HAP-1 (cell line): Measurements from ENCODE around the gene UROC1.
A peak's percentile ranks its signal among the peaks of the same experiment; 100 is the strongest.

ENCODE experiments used
- DNase-seq, 2 experiments: peaks; one replicate each; pipeline ENCODE4 v3.0.0-alpha.2; 2016 to 2020; ENCODE audit warnings: low spot score in 2 of 2
- H3K27me3 ChIP-seq: fragments of 250-450 bp; sonication (Bioruptor Pico); 2 replicates; pipeline ENCODE4 v1.5.1; 2020; ENCODE audit warnings: low read depth, mild to moderate bottlenecking, moderate library complexity
- H3K36me3 ChIP-seq: fragments of 250-450 bp; sonication (Bioruptor Pico); replicated peaks from 2 replicates; pipeline ENCODE4 v1.5.1; 2020; ENCODE audit warnings: mild to moderate bottlenecking
- H3K4me1 ChIP-seq: fragments of 250-450 bp; sonication (Bioruptor Pico); 2 replicates; pipeline ENCODE4 v1.5.1; 2020; ENCODE audit warnings: mild to moderate bottlenecking
- H3K4me3 ChIP-seq: fragments of 250-450 bp; sonication (Bioruptor Pico); 2 replicates; pipeline ENCODE4 v1.5.1; 2020; ENCODE audit warnings: mild to moderate bottlenecking, moderate library complexity
- H3K9me3 ChIP-seq: fragments of 250-450 bp; sonication (Bioruptor Pico); 2 replicates; pipeline ENCODE4 v1.5.1; 2020; ENCODE audit warnings: mild to moderate bottlenecking, moderate library complexity
- in situ Hi-C: fragments of 300-500 bp; cut with MboI; formaldehyde crosslinking; loops from 3 replicates; pipeline ENCODE4 v1.14.3; 2020; ENCODE audit warnings: low sequenced_read_pairs, inconsistent platforms, mixed read lengths

UROC1 gene

GRCh38 chr3:126522363-126522788 lies 4.8 kb upstream of the UROC1 start:
- no peaks in the 10 kb centered on the region for H3K9me3 ChIP-seq
- DNase-seq, result peak; percentile 28 to 76
- no peak overlapping the region for H3K4me3 ChIP-seq
- no peaks in the 10 kb centered on the region for H3K4me1 ChIP-seq
- H3K36me3 ChIP-seq, result no peaks in the 10 kb centered on the region
- no peaks in the 10 kb centered on the region for H3K27me3 ChIP-seq
- in situ Hi-C loops, result no loop called here

GRCh38 chr3:126521122-126521891 lies 3.7 kb upstream of the UROC1 start:
- no peaks in the 10 kb centered on the region for H3K27me3 ChIP-seq
- H3K36me3 ChIP-seq, result no peaks in the 10 kb centered on the region
- H3K4me3 ChIP-seq, result no peak overlapping the region
- in situ Hi-C loops, result no loop called here
- H3K9me3 ChIP-seq, result no peaks in the 10 kb centered on the region
- no peak for DNase-seq
- H3K4me1 ChIP-seq, result no peaks in the 10 kb centered on the region

GRCh38 chr3:126519506-126520455 lies 2.2 kb upstream of the UROC1 start:
- Histone ChIP-seq H3K36me3 (no peaks in the 10 kb centered on the region), H3K27me3 (no peaks in the 10 kb centered on the region), H3K4me1 (no peaks in the 10 kb centered on the region), H3K9me3 (no peaks in the 10 kb centered on the region), H3K4me3 (no peak overlapping the region)
- DNase-seq, result no peak
- in situ Hi-C loops, result no loop called here

GRCh38 chr3:126518779-126519177 lies 1.2 kb upstream of the UROC1 start:
- Histone ChIP-seq H3K4me1 (no peaks in the 10 kb centered on the region), H3K9me3 (no peaks in the 10 kb centered on the region), H3K27me3 (no peaks in the 10 kb centered on the region), H3K36me3 (no peaks in the 10 kb centered on the region), H3K4me3 (no peak overlapping the region)
- in situ Hi-C loops, result no loop called here
- DNase-seq, result no peak

GRCh38 chr3:126517986-126518778 lies 609 bp upstream of the UROC1 start:
- Histone ChIP-seq H3K4me3 (no peak overlapping the region), H3K36me3 (no peaks in the 10 kb centered on the region), H3K27me3 (no peaks in the 10 kb centered on the region), H3K9me3 (no peaks in the 10 kb centered on the region), H3K4me1 (no peaks in the 10 kb centered on the region)
- DNase-seq, result no peak
- in situ Hi-C loops, result no loop called here

GRCh38 chr3:126516936-126517290 lies 660 bp downstream of the UROC1 start:
- no peaks in the 10 kb centered on the region for H3K27me3 ChIP-seq
- H3K36me3 ChIP-seq, result no peaks in the 10 kb centered on the region
- no peaks in the 10 kb centered on the region for H3K9me3 ChIP-seq
- DNase-seq, result no peak
- in situ Hi-C loops, result no loop called here
- H3K4me3 ChIP-seq, result no peak overlapping the region
- no peaks in the 10 kb centered on the region for H3K4me1 ChIP-seq

- H3K27me3 ChIP-seq, result no peaks in the 10 kb centered on the region
- H3K4me3 ChIP-seq, result no peak overlapping the region
- DNase-seq, result no peak
- in situ Hi-C loops, result no loop called here
- H3K36me3 ChIP-seq, result no peaks in the 10 kb centered on the region
- no peaks in the 10 kb centered on the region for H3K9me3 ChIP-seq
- H3K4me1 ChIP-seq, result no peaks in the 10 kb centered on the region
Observed at GRCh38 chr3:126516152-126516935, 1.2 kb downstream of the UROC1 start.

GRCh38 chr3:126515066-126515706 lies 2.4 kb downstream of the UROC1 start:
- Histone ChIP-seq H3K27me3 (no peaks in the 10 kb centered on the region), H3K4me1 (no peaks in the 10 kb centered on the region), H3K9me3 (no peaks in the 10 kb centered on the region), H3K4me3 (no peak overlapping the region), H3K36me3 (no peaks in the 10 kb centered on the region)
- in situ Hi-C loops, result no loop called here
- DNase-seq, result no peak

- H3K4me3 ChIP-seq, result no peak overlapping the region
- in situ Hi-C loops, result no loop called here
- no peaks in the 10 kb centered on the region for H3K9me3 ChIP-seq
- DNase-seq, result no peak
- no peaks in the 10 kb centered on the region for H3K36me3 ChIP-seq
- no peaks in the 10 kb centered on the region for H3K27me3 ChIP-seq
- H3K4me1 ChIP-seq, result no peaks in the 10 kb centered on the region
Observed at GRCh38 chr3:126514161-126514560, 3.4 kb downstream of the UROC1 start.

GRCh38 chr3:126512916-126513650 lies 4.5 kb downstream of the UROC1 start:
- no peaks in the 10 kb centered on the region for H3K36me3 ChIP-seq
- H3K27me3 ChIP-seq, result no peaks in the 10 kb centered on the region
- no peaks in the 10 kb centered on the region for H3K9me3 ChIP-seq
- no peaks in the 10 kb centered on the region for H3K4me1 ChIP-seq
- no peak overlapping the region for H3K4me3 ChIP-seq
- no peak for DNase-seq
- in situ Hi-C loops, result no loop called here

GRCh38 chr3:126512026-126512425 lies 5.5 kb downstream of the UROC1 start:
- H3K36me3 ChIP-seq, result no peaks in the 10 kb centered on the region
- H3K4me3 ChIP-seq, result no peak overlapping the region
- H3K9me3 ChIP-seq, result no peaks in the 10 kb centered on the region
- H3K27me3 ChIP-seq, result no peaks in the 10 kb centered on the region
- in situ Hi-C loops, result no loop called here
- DNase-seq, result no peak
- H3K4me1 ChIP-seq, result no peaks in the 10 kb centered on the region

GRCh38 chr3:126511291-126511690 lies 6.3 kb downstream of the UROC1 start:
- H3K4me3 ChIP-seq, result no peak overlapping the region
- H3K36me3 ChIP-seq, result no peaks in the 10 kb centered on the region
- H3K9me3 ChIP-seq, result no peaks in the 10 kb centered on the region
- no peak for DNase-seq
- no peaks in the 10 kb centered on the region for H3K27me3 ChIP-seq
- in situ Hi-C loops, result no loop called here
- H3K4me1 ChIP-seq, result no peaks in the 10 kb centered on the region
